ENCODE results near the gene DCTD.
"Not testable (repeated sequence)": the region's sequence is repeated elsewhere in the genome, so short reads cannot be mapped to it uniquely, and the experiment has no call there.

The DCTD gene

GRCh38 chr4:182921608-182922007 is 4.4 kb upstream of the DCTD start:
- DNase-seq (ENCODE audit: low read depth in 2 of 2): no peak

GRCh38 chr4:182920676-182921075 is 3.5 kb upstream of the DCTD start:
- DNase-seq (ENCODE audit: low read depth in 2 of 2): no peak

- DNase-seq (ENCODE audit: low read depth in 2 of 2): no peak
These were observed 1.7 kb upstream of the DCTD start for GRCh38 chr4:182918791-182919302.

GRCh38 chr4:182918044-182918607 is 940 bp upstream of the DCTD start:
- DNase-seq (ENCODE audit: low read depth in 2 of 2): no peak

- no peak for DNase-seq (ENCODE audit: low read depth in 2 of 2)
These were observed 554 bp downstream of the DCTD start for GRCh38 chr4:182916483-182917181.

- no peak for DNase-seq (ENCODE audit: low read depth in 2 of 2)
These were observed 2.8 kb downstream of the DCTD start for GRCh38 chr4:182914357-182914756.

- DNase-seq (ENCODE audit: low read depth in 2 of 2): no peak
These were observed 3.6 kb downstream of the DCTD start for GRCh38 chr4:182913621-182914020.

GRCh38 chr4:182913036-182913435 is 4.2 kb downstream of the DCTD start:
- no peak for DNase-seq (ENCODE audit: low read depth in 2 of 2)

GRCh38 chr4:182908124-182908523 is 9.1 kb downstream of the DCTD start:
- DNase-seq (ENCODE audit: low read depth in 2 of 2): no peak

- no peak for DNase-seq (ENCODE audit: low read depth in 2 of 2)
These were observed 9.8 kb downstream of the DCTD start for GRCh38 chr4:182907396-182907795.

GRCh38 chr4:182906786-182907185 is 10.4 kb downstream of the DCTD start:
- no peak for DNase-seq (ENCODE audit: low read depth in 2 of 2)

- no peak for DNase-seq (ENCODE audit: low read depth in 2 of 2)
These were observed 12.1 kb downstream of the DCTD start for GRCh38 chr4:182905038-182905437.

- no peak for DNase-seq (ENCODE audit: low read depth in 2 of 2)
These were observed 12.9 kb downstream of the DCTD start for GRCh38 chr4:182904211-182904761.

- no peak for DNase-seq (ENCODE audit: low read depth in 2 of 2)
These were observed 14.2 kb downstream of the DCTD start for GRCh38 chr4:182903013-182903412.

- DNase-seq (ENCODE audit: low read depth in 2 of 2): no peak
These were observed 15.8 kb downstream of the DCTD start for GRCh38 chr4:182901337-182901736.

- DNase-seq (ENCODE audit: low read depth in 2 of 2): not testable (repeated sequence)
These were observed 17.2 kb downstream of the DCTD start for GRCh38 chr4:182900021-182900420.

- DNase-seq (ENCODE audit: low read depth in 2 of 2): no peak
These were observed 18.7 kb downstream of the DCTD start for GRCh38 chr4:182898479-182898799.

GRCh38 chr4:182897601-182898478 is 19.3 kb downstream of the DCTD start:
- no peak for DNase-seq (ENCODE audit: low read depth in 2 of 2)

- no peak for DNase-seq (ENCODE audit: low read depth in 2 of 2)
These were observed 20.8 kb downstream of the DCTD start for GRCh38 chr4:182896421-182896820.

- no peak for DNase-seq (ENCODE audit: low read depth in 2 of 2)
These were observed 21.3 kb downstream of the DCTD start for GRCh38 chr4:182895791-182896292.

- DNase-seq (ENCODE audit: low read depth in 2 of 2): no peak
These were observed 22.4 kb downstream of the DCTD start for GRCh38 chr4:182894681-182895275.

Data from stimulated activated CD8-positive, alpha-beta memory T cell treated with anti-CD3 and anti-CD28 coated beads, Interleukin-2, amount 100 ng/mL, for 1 hour (primary cell).